Measurements from ENCODE around the gene MAPK8. TPM values are rescaled to one million over a fixed set of nuclear protein-coding genes. Genes with fewer than 3 reads are reported as not detected.
"Not testable (repeated sequence)": the region's sequence is repeated elsewhere in the genome, so short reads cannot be mapped to it uniquely, and the experiment has no call there.

Gene MAPK8
- polyA plus RNA-seq, 1 experiment, result 75.6 TPM

- POLR2A ChIA-PET, result no interaction called here
- no peak for DNase-seq (ENCODE audit: low read depth, low spot score)
- H3K27me3 ChIP-seq (ENCODE audit: control insufficient read depth, insufficient read depth, low read length), result no peaks in the 10 kb centered on the region
- CTCF ChIA-PET, result no interaction called here
- H3K9me3 ChIP-seq (ENCODE audit: control insufficient read depth, insufficient read depth, low read length), result no peaks in the 10 kb centered on the region
- H3K27ac ChIP-seq (ENCODE audit: low read depth, low read length), result no peak overlapping the region
- TF ChIP-seq, protein P1, sequence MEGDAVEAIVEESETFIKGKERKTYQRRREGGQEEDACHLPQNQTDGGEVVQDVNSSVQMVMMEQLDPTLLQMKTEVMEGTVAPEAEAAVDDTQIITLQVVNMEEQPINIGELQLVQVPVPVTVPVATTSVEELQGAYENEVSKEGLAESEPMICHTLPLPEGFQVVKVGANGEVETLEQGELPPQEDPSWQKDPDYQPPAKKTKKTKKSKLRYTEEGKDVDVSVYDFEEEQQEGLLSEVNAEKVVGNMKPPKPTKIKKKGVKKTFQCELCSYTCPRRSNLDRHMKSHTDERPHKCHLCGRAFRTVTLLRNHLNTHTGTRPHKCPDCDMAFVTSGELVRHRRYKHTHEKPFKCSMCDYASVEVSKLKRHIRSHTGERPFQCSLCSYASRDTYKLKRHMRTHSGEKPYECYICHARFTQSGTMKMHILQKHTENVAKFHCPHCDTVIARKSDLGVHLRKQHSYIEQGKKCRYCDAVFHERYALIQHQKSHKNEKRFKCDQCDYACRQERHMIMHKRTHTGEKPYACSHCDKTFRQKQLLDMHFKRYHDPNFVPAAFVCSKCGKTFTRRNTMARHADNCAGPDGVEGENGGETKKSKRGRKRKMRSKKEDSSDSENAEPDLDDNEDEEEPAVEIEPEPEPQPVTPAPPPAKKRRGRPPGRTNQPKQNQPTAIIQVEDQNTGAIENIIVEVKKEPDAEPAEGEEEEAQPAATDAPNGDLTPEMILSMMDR (IDR thresholded peaks at IDR 0.05; ENCODE audit: low read depth, low read length), result no peak
- no peak overlapping the region for H3K4me3 ChIP-seq (ENCODE audit: low read depth, low read length)
Measured at GRCh38 chr10:48340734-48341133, 34.3 kb downstream of the MAPK8 start.

GRCh38 chr10:48343106-48343505, 36.6 kb downstream of the MAPK8 start:
- CTCF ChIA-PET, result interaction anchor here (0.9 to 1.4 kb wide), 2 partner anchors 20 to 53 kb away, joined by 3 to 5 read pairs; no protein-coding TSS in a partner anchor
- Histone ChIP-seq H3K4me3 (ENCODE audit: low read depth, low read length) (no peak overlapping the region), H3K27ac (ENCODE audit: low read depth, low read length) (no peak overlapping the region), H3K27me3 (ENCODE audit: control insufficient read depth, insufficient read depth, low read length) (no peaks in the 10 kb centered on the region), H3K9me3 (ENCODE audit: control insufficient read depth, insufficient read depth, low read length) (peaks cover 6% of the 10 kb centered on the region)
- POLR2A ChIA-PET, result no interaction called here
- no peak for DNase-seq (ENCODE audit: low read depth, low spot score)
- TF ChIP-seq, protein P1 (IDR thresholded peaks at IDR 0.05; ENCODE audit: low read depth, low read length), result no peak

DNA sequence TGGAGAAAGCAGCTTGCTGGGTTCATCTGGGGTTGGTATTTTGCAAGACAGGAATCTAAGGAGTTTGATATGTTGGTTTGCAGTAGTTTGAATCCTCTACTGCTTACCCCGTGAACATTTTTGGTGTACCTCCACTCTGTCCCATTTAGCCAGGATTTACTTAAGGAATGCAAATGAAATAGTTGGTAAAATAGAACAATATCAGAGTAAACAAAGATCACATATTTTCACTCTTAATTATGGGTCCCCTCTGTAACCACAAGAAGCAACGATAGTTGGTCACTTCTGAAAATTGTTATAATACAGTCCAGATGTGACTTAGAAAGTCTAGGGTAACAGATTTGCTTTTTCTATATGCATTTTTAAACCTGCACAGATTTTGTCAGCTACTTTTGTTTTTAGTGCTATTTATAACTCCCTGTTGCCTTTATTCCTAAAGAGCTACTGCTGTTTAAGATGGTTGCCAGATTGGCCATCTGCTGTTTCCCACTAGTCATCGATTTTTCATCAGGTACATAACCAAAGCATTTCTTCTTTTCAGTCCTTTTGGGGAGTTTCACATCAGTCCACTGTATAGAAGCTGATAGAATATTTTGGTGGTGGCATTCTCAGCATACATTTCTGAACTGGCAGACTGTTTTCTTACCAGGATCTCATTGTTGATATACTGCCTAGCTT, 37.6 kb downstream of the MAPK8 start:
- Histone ChIP-seq H3K27ac (ENCODE audit: low read depth, low read length) (no peak overlapping the region), H3K9me3 (ENCODE audit: control insufficient read depth, insufficient read depth, low read length) (peaks cover 6% of the 10 kb centered on the region), H3K27me3 (ENCODE audit: control insufficient read depth, insufficient read depth, low read length) (no peaks in the 10 kb centered on the region), H3K4me3 (ENCODE audit: low read depth, low read length) (no peak overlapping the region)
- ChIA-PET CTCF (interaction anchor here (0.9 to 1.4 kb wide), 2 partner anchors 19 to 54 kb away, joined by 3 to 5 read pairs; no protein-coding TSS in a partner anchor), POLR2A (no interaction called here)
- TF ChIP-seq, protein P1 (IDR thresholded peaks at IDR 0.05; ENCODE audit: low read depth, low read length), result no peak
- DNase-seq (ENCODE audit: low read depth, low spot score), result no peak

DNA sequence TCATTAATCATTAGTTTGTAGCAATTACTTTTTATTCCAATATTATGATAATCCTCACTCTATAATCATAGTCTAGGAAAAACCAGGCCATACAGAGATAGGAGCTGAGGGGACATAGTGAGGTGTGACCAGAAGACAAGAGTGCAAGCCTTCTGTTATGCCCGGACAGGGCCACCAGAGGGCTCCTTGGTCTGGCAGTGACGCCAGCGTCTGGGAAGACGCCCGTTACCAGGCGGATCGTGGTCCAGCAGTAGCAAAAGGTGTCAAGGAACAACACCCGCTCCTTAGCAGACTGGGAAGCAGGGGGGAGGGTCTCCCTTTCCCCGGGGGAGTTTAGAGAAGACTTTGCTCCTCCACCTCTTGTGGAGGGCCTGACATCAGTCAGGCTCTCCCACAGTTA, 39.8 kb downstream of the MAPK8 start:
- H3K9me3 ChIP-seq (ENCODE audit: control insufficient read depth, insufficient read depth, low read length); DNase-seq (ENCODE audit: low read depth, low spot score); H3K27me3 ChIP-seq (ENCODE audit: control insufficient read depth, insufficient read depth, low read length); CTCF ChIA-PET; H3K27ac ChIP-seq (ENCODE audit: low read depth, low read length); H3K4me3 ChIP-seq (ENCODE audit: low read depth, low read length); POLR2A ChIA-PET: not testable (repeated sequence)

DNA sequence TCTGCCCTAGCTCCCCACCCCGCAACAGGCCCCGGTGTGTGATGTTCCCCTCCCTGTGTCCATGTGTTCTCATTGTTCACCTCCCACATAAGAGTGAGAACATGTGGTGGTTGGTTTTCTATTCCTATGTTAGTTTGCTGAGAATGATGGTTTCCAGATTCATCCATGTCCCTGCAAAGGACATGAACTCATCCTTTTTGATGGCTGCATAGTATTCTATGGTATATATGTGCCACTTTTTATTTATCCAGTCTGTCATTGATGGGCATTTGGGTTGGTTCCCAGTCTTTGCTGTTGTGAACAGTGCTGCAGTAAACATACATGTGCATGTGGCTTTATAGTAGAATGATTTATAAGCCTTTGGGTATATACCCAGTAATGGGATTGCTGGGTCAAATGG, 41.1 kb downstream of the MAPK8 start:
- DNase-seq (ENCODE audit: low read depth, low spot score); H3K27ac ChIP-seq (ENCODE audit: low read depth, low read length); H3K27me3 ChIP-seq (ENCODE audit: control insufficient read depth, insufficient read depth, low read length); POLR2A ChIA-PET; H3K4me3 ChIP-seq (ENCODE audit: low read depth, low read length); H3K9me3 ChIP-seq (ENCODE audit: control insufficient read depth, insufficient read depth, low read length): not testable (repeated sequence)
- CTCF ChIA-PET, result interaction anchor here (1.5 kb wide), 1 partner anchor 311 kb away, joined by 3 read pairs; no protein-coding TSS in a partner anchor

DNA sequence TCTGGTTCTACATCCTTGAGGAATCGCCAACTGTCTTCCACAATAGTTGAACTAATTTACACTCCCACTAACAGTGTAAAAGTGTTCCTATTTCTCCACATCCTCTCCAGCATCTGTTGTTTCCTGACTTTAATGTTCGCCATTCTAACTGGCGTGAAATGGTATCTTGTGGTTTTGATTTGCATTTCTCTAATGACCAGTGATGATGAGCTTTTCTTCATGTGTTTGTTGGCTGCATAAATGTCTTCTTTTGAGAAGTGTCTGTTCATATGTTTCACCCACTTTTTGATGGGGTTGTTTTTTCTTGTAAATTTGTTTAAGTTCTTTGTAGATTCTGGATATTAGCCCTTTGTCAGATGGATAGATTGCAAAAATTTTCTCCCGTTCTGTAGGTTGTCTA, 41.5 kb downstream of the MAPK8 start:
- H3K27ac ChIP-seq (ENCODE audit: low read depth, low read length); H3K27me3 ChIP-seq (ENCODE audit: control insufficient read depth, insufficient read depth, low read length); H3K9me3 ChIP-seq (ENCODE audit: control insufficient read depth, insufficient read depth, low read length); H3K4me3 ChIP-seq (ENCODE audit: low read depth, low read length); DNase-seq (ENCODE audit: low read depth, low spot score); POLR2A ChIA-PET: not testable (repeated sequence)
- CTCF ChIA-PET, result interaction anchor here (0.7 to 1.5 kb wide), 2 partner anchors 15 to 310 kb away, joined by 3 read pairs; no protein-coding TSS in a partner anchor

All from AG04450 (cell line).